Subcutaneous adipose tissue (tissue), 4 donors: ENCODE measurements around the gene RSPH1. TPM values are rescaled to one million over a fixed set of nuclear protein-coding genes. Genes with fewer than 3 reads are reported as not detected.

ENCODE experiments used
- CTCF ChIP-seq: fragments of 450-650 bp; IDR thresholded peaks from one replicate; pipeline ENCODE4 v1.5.1; 2016; ENCODE audit warnings: low read depth, mild to moderate bottlenecking, control low read depth, antibody characterized with exemption, moderate library complexity
- total RNA-seq, 4 donors: library from RNA; depleted of rRNA; stranded (reverse); fragments of >200 nt; gene quantifications; one replicate each; pipeline ENCODE4 v1.1.0, GENCODE V29; 2016

RSPH1 gene
- total RNA-seq, 4 donors from 2014 or later = 0.34 to 0.38 TPM; not detected in 2

- no peak for TF ChIP-seq CTCF
Observed at GRCh38 chr21:42513151-42513984, 17.3 kb upstream of the RSPH1 start, which contains the start of gene SLC37A1. TSS of gene SLC37A1 (plus strand) at chr21:42513852. CDS start at chr21:42518455, 4,603 bp downstream.

- no peak for TF ChIP-seq CTCF
Observed at GRCh38 chr21:42512346-42513034, 16.5 kb upstream of the RSPH1 start.

- TF ChIP-seq CTCF = no peak
Observed at GRCh38 chr21:42509244-42509643, 13.2 kb upstream of the RSPH1 start.

- no peak for TF ChIP-seq CTCF
Observed at GRCh38 chr21:42508371-42508770, 12.3 kb upstream of the RSPH1 start.

GRCh38 chr21:42507418-42507817 is 11.4 kb upstream of the RSPH1 start:
- TF ChIP-seq CTCF = no peak

- TF ChIP-seq CTCF = no peak
Observed at GRCh38 chr21:42505090-42505726, 9.2 kb upstream of the RSPH1 start.

GRCh38 chr21:42503711-42504110 is 7.7 kb upstream of the RSPH1 start:
- no peak for TF ChIP-seq CTCF
